Iris pigment epithelial cell (primary cell): Measurements from ENCODE around the gene CYSLTR2.
"Not testable (repeated sequence)": the region's sequence is repeated elsewhere in the genome, so short reads cannot be mapped to it uniquely, and the experiment has no call there.

Source experiments
- DNase-seq: peaks from one replicate; pipeline ENCODE4 v3.0.0-alpha.2; 2011; ENCODE audit warnings: low read depth

The CYSLTR2 gene

GRCh38 chr13:48696676-48697075 lies 42.9 kb downstream of the CYSLTR2 start:
- not testable (repeated sequence) for DNase-seq

DNA sequence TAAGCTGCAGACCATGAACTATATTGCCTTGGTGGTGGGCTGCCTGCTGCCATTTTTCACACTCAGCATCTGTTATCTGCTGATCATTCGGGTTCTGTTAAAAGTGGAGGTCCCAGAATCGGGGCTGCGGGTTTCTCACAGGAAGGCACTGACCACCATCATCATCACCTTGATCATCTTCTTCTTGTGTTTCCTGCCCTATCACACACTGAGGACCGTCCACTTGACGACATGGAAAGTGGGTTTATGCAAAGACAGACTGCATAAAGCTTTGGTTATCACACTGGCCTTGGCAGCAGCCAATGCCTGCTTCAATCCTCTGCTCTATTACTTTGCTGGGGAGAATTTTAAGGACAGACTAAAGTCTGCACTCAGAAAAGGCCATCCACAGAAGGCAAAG lies 53.7 kb downstream of the CYSLTR2 start:
- no peak for DNase-seq

DNA sequence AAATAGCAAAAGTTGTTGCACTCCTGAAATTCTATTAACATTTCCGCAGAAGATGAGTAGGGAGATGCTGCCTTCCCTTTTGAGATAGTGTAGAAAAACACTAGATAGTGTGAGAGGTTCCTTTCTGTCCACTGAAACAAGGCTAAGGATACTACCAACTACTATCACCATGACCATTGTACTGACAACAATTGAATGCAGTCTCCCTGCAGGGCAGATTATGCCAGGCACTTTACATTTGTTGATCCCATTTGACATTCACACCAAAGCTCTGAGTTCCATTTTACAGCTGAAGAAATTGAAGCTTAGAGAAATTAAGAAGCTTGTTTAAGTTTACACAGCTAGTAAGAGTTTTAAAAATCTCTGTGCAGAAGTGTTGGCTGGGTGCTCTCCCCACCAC lies 55.0 kb downstream of the CYSLTR2 start:
- DNase-seq, result no peak

DNA sequence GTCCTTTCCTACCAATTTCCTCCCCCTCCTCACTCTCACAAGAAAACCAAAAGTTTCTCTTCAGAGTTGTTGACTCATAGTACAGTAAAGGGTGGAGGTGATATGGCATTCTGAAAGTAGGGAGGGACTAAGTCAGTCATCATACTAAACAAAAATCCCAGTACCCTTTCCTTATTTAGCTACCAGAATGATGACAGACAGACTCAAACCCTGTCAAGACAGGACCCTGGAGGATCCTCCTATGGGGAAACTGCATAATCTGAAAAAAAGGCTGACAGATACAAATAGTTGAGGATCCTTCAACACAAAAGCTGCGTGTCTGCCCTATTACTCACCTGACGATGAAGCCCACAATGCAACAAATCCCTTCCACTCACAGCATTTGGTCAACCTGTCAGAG lies 55.5 kb downstream of the CYSLTR2 start:
- DNase-seq, result no peak

- no peak for DNase-seq
Observed at GRCh38 chr13:48710160-48710559, 56.4 kb downstream of the CYSLTR2 start.

DNA sequence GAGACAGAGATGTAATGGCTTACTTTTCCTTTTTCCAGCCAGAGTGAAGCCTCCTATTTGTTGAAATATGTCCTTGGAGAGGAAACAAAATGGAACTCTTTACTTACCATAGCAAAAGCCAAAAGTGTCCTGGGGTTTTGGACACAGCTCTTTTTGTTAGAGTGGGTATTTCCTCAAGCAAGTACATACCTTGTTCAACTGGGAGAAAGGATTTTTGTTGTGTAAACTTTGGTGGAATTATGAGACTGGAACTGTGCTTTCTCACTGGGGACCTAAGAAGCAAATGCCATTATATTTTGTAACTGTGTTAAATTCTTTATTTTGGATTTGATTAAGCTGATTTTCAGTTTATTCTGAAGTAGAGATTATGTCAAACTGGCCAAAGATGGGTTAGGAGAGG lies 58.4 kb downstream of the CYSLTR2 start:
- no peak for DNase-seq

- DNase-seq, result no peak
Observed at GRCh38 chr13:48715977-48716376, 62.2 kb downstream of the CYSLTR2 start.

GRCh38 chr13:48720621-48721020 lies 66.9 kb downstream of the CYSLTR2 start:
- DNase-seq, result no peak

DNA sequence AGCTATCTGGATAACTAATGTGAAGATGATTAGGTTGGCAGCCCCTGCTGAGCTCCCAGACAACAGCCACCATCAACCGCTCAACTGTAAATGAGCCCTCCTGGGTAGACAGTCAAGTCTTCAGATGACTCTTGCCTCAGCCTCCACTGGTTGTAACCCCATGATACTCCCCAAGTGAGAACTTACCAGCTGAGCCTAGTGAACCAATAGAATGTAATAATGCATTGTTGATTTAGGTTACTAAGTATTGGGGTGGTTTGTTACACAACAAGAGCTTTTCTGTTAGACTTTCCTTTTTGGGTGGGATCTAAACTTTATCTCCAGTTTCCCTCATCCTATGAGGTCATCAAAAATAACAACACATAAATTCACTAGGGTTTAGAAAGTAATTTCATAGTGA lies 69.4 kb downstream of the CYSLTR2 start:
- DNase-seq, result no peak

DNA sequence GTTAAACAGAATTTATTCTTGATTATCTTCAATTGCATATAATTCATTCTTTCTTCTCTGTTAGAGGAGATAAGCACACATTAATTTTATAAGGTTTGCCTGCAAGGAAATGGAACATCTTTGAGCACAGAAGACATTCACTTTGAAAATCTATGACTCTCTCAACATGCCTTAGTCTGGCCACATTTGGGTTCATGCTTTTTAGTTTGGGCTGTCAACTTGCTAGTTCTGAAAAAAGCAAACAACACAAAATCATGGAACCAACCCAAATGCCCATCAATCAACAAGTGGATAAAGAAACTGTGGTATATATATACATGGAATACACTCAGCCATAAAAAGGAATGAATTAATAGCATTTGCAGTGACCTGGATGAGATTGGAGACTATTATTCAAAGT lies 71.5 kb downstream of the CYSLTR2 start:
- DNase-seq, result no peak

- no peak for DNase-seq
Observed at GRCh38 chr13:48726711-48727110, 73.0 kb downstream of the CYSLTR2 start.

DNA sequence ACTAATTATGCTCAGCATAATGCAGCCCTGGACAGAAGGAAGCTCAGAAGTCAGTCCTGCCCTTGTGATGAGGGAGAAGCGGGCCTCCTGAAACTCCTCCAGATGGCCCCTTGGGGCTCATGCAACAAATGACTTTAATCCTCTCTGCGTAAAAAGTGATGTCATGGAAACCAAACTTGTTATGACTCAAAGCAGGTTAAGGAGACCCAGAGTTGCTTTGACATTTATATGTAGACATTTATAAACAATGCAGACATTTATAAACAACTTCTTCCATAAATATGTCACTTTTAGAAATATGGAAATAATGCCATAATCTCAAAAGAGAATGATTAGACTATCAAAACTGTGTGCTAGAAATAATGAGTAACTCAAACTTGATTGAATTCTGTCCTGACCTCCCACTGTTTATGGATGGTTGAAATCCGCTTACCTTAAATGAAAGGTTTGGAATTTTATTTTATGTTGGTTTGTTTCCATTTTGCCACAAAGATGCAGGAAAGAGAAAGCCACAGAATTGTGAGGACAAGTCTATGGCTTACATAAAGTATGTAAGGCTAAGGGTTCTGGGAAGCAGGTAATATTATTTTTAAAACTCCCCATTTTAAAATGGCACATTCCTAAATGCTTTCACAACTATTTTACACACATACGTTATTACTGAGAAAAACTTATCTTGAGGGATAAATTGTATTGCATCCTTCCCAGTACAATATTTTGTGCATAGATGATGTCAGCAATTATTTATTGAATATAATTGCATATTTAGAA lies 73.7 kb downstream of the CYSLTR2 start:
- DNase-seq, result peak; percentile 67

DNA sequence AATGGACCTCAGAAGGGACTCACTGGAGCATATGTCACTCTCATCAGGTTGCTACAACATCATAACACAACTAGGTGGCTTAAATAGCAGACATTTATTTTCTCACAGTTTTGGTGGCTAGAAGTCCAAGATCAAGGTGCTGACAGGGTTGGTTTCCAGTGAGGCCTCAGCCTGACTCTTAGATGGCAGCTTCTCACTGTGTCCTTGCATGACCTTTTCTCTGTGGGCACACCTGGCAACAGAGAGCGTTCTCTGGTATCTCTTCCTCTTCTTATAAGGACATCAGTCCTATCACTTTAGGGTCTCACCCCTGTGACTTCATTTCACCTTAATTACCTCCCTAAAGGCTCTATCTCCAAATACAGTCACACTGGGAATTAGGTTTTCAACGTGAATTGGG lies 74.5 kb downstream of the CYSLTR2 start:
- DNase-seq, result no peak

- DNase-seq, result no peak
Observed at GRCh38 chr13:48728876-48729275, 75.1 kb downstream of the CYSLTR2 start.

DNA sequence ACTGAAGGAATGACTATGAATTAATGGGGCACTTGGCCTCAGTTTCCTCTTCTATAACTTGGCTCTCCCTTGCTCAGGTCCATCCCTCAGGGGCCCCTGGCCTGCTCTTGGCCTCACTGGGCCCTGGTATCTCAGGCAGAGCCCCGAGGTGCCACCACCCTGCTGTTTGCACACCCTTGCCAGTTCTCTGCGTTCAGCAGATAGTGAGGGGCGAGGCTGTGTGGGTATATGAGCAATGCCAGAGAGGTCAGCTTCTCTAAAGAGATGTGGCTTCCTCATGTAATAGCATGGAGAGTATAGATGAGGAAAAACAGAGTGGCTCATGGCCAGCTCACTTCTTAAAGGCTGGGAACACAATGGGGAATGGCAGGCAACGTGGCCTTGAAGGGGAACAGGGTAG lies 76.1 kb downstream of the CYSLTR2 start:
- DNase-seq, result no peak

DNA sequence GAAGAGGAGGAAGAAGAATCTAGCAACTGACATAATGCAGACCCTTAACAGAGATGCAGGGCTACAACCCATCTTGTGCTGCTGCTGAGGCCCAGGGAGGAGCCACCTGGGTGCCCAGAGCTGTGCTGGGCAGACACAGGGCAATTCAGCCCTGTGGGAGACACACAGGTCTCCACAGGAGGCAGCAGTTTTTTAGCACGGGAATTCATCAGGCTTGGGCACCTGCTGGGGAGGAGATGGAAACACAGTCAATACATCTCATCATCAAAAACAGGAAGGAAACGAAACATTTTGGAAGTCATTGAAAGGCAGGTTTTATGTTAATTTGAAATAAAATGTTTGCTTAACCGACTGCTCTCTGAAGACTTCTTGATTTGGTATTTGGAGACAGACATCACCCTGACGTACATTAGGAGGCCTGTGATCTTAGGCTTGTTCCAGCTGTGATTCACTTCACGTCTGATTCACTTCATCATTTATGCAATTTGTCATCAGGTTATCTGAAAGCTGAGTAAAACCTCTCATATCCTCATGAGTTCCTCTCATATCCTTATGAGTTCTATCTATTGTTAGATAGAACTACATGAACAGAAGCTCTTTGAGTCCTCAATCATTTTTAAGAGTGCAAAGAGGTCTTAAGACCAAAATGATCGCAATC lies 77.4 kb downstream of the CYSLTR2 start:
- peak; percentile 85 for DNase-seq

DNA sequence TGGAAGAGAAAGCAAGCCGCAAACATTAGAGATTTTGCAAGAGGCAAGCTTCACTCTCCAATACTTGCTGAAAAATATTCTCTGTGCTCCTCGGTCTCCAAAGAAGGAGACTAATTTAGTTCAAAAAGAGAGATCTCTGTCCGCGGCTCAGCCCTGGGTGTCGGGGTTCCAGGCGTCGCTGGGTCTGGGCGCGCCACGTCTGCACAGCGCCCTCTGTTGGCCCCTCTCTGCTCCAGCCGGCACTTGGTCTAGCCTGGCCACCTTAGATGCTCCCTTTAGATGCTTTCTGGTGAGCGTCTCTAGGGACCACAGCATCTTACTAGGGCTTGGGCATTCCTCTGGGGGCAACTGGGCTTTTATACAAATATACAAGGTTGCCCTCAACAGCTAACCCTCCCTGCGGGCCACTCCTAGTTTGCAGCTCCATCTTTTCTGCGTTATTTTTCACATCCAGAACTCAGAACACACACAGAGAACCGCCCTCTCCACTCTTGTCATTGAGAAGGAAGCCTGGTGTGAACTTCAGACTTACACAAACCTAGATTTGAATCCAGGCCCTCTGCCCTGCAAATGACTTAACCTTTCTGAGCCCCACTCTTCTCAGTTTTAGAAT lies 78.3 kb downstream of the CYSLTR2 start:
- DNase-seq, result peak; percentile 40

DNA sequence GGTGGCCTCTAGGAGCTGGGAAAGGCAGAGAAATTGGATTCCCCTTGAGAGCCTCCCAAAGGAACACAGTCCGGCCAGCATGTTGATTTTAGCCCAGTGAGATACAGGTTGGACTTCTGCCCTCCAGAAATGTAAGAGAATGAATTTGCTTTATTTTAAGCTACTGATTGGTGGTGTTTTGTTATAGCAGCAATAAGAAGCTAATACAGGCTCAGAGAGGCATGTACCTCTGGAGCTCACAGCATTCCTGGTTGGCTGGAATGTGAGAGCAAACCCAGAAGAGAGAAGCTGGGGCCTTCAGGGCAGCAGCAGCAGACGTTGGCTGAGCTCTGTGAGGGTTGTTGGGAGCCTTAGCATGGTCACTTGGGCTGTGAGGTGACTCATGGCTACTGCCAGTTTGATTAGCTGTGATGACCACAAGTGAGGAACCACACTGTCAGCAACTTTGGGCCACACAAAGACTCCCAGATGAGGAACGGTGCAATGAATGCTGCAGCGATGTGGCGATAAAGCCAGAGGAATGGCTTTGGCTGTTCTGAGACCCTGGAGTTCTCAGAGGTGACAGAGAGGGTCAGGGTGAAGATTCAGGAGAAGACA lies 80.1 kb downstream of the CYSLTR2 start:
- no peak for DNase-seq

GRCh38 chr13:48735571-48735970 lies 81.8 kb downstream of the CYSLTR2 start:
- no peak for DNase-seq

DNA sequence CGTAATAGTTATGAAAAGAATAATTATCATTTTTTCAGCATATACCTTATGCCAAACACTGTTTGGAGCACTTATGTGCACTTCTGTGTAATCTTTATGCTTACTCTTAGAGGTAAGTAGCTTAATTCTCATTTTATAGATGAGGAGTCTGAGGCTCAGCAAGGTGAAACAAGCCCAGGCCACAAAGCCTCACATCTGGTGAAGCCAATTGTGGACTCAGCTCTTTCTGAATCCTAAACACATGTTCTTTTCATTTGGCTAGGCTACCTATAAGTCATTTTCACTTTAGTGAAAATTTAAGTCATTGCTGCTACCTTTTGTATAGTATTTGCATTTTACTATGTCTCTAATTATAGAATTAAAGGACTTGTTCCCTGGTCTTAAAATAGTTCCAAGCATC lies 84.0 kb downstream of the CYSLTR2 start:
- DNase-seq, result no peak

- no peak for DNase-seq
Observed at GRCh38 chr13:48738311-48738710, 84.6 kb downstream of the CYSLTR2 start.

DNA sequence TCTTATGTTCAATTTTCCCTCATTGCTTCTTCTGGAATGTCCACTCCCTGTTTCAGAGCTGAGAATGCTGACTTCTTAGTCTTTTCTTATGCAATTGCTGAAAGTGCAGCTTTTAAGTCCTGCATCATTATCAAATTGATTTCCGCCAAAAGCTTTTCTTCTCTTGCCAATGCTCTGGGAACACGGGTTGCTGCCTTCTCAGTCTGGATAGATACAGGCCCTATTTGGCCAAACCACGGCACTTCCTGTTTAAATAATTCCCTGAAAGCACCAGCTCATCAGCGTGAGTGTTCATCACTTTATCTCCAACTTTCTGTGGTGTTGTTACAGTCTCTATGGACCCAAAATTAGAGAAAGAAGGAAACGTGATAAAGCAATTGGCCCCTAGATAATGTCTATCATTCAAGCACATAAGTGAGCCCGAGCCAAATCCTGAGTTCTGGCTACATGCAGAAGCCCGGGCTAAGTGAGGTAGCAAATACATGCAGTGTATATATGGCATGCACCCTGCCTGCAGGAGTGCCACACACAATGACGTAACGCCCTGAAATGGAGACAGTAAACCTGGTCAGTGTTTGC lies 85.7 kb downstream of the CYSLTR2 start:
- peak; percentile 44 for DNase-seq

GRCh38 chr13:48741377-48741776 lies 87.6 kb downstream of the CYSLTR2 start:
- DNase-seq, result peak; percentile 74
